Neural progenitor cell (in vitro differentiated cells): ENCODE results near the gene EIF2B4. TPM values are rescaled to one million over a fixed set of nuclear protein-coding genes. Genes with fewer than 3 reads are reported as not detected.

ENCODE experiments used
- DNase-seq: peaks from one replicate; pipeline ENCODE4 v3.0.0-alpha.2; 2016; ENCODE audit warnings: low spot score
- H2AFZ ChIP-seq: fragments of 200-600 bp; sonication (generic); replicated peaks from 2 replicates; pipeline ENCODE4 v1.6.1; 2016; ENCODE audit warnings: antibody characterized with exemption
- H3F3A ChIP-seq: fragments of 200-600 bp; sonication (generic); 2 replicates; pipeline ENCODE4 v1.6.1; 2016; ENCODE audit warnings: antibody characterized with exemption, low read depth
- H3K27ac ChIP-seq: fragments of 200-600 bp; sonication (generic); 2 replicates; pipeline ENCODE4 v1.5.1; 2016; ENCODE audit warnings: mild to moderate bottlenecking
- H3K27me3 ChIP-seq: fragments of 200-600 bp; sonication (generic); 2 replicates; pipeline ENCODE4 v1.6.1; 2016; ENCODE audit warnings: mild to moderate bottlenecking, moderate library complexity
- H3K36me3 ChIP-seq: fragments of 200-600 bp; sonication (generic); 2 replicates; pipeline ENCODE4 v1.5.1; 2016
- H3K4me1 ChIP-seq: fragments of 200-600 bp; sonication (generic); 2 replicates; pipeline ENCODE4 v1.6.1; 2016; ENCODE audit warnings: mixed run types
- H3K4me2 ChIP-seq: fragments of 200-600 bp; sonication (generic); 2 replicates; pipeline ENCODE4 v1.6.1; 2016
- H3K4me3 ChIP-seq: fragments of 200-600 bp; sonication (generic); 2 replicates; pipeline ENCODE4 v1.5.1; 2016
- H3K79me2 ChIP-seq: fragments of 200-600 bp; sonication (generic); 2 replicates; pipeline ENCODE4 v1.6.1; 2016; ENCODE audit warnings: low read depth
- H3K9ac ChIP-seq: fragments of 200-600 bp; sonication (generic); 2 replicates; pipeline ENCODE4 v1.6.1; 2016
- H3K9me3 ChIP-seq: fragments of 200-600 bp; sonication (generic); 2 replicates; pipeline ENCODE4 v1.5.1; 2016; ENCODE audit warnings: low read depth
- H4K20me1 ChIP-seq: fragments of 200-600 bp; sonication (generic); 2 replicates; pipeline ENCODE4 v1.6.1; 2016; ENCODE audit warnings: low read depth
- H3K27ac Mint-ChIP-seq: 3 replicates; pipeline ENCODE4 v1.8.0; 2021; ENCODE audit warnings: mixed read lengths
- H3K27me3 Mint-ChIP-seq: 2 replicates; pipeline ENCODE4 v1.8.0; 2022; ENCODE audit warnings: low read depth, mild to moderate bottlenecking, inconsistent platforms, moderate library complexity, mixed read lengths; ENCODE audit not compliant: insufficient read depth
- H3K36me3 Mint-ChIP-seq: 3 replicates; pipeline ENCODE4 v1.8.0; 2021; ENCODE audit warnings: mixed read lengths
- H3K4me1 Mint-ChIP-seq: 3 replicates; pipeline ENCODE4 v1.8.0; 2021; ENCODE audit warnings: mixed read lengths
- H3K4me3 Mint-ChIP-seq: 3 replicates; pipeline ENCODE4 v1.8.0; 2021; ENCODE audit warnings: mild to moderate bottlenecking, moderate library complexity, mixed read lengths
- H3K9me3 Mint-ChIP-seq: 3 replicates; pipeline ENCODE4 v1.8.0; 2020; ENCODE audit warnings: mixed read lengths
- EZH2 ChIP-seq: fragments of 200-600 bp; sonication (generic); IDR thresholded peaks from 2 replicates; pipeline ENCODE4 v1.6.1; 2017; ENCODE audit warnings: antibody characterized with exemption, mild to moderate bottlenecking, moderate library complexity
- EZH2phosphoT487 ChIP-seq: fragments of 200-600 bp; sonication (generic); IDR thresholded peaks from 2 replicates; pipeline ENCODE4 v1.6.1; 2017; ENCODE audit warnings: antibody characterized with exemption
- total RNA-seq: library from RNA; depleted of rRNA; stranded (reverse); fragments of >200 nt; gene quantifications from 2 replicates; pipeline ENCODE4 v1.2.3, GENCODE V29; 2015; ENCODE audit warnings: low replicate concordance
- TF ChIP-seq, protein P1 (sequence below): fragments of 200-600 bp; sonication (generic); IDR thresholded peaks from 2 replicates; pipeline ENCODE4 v1.5.1; 2017; ENCODE audit warnings: antibody characterized with exemption, mild to moderate bottlenecking

The EIF2B4 gene
- total RNA-seq, result 25.5 and 38.2 TPM in 2 replicates

GRCh38 chr2:27370026-27370815 lies at the start of gene EIF2B4, which contains the start of gene SNX17:
Gene EIF2B4 (minus strand): TSS chr2:27370338. CDS start chr2:27370314, 24 bp downstream.
Gene SNX17 (plus strand): TSS chr2:27370616. CDS start chr2:27370744, 128 bp downstream.
- Mint-ChIP-seq H3K36me3 (peaks cover 32% of the 10 kb centered on the region), H3K9me3 (no peaks in the 10 kb centered on the region), H3K4me1 (peaks cover 19% of the 10 kb centered on the region), H3K4me3 (peak within 1 kb of the TSS; percentile 99), H3K27me3 (peaks cover 6% of the 10 kb centered on the region), H3K27ac (peak within 1 kb of the TSS; percentile 96)
- DNase-seq, result peak; percentile 99
- Histone ChIP-seq H3K27ac (no peak within 1 kb of the TSS), H3K27me3 (no peaks in the 10 kb centered on the region), H3K9ac (peak within 1 kb of the TSS; percentile 95), H3K79me2 (peaks cover 48% of the 10 kb centered on the region), H3F3A (peaks cover 12% of the 10 kb centered on the region), H2AFZ (peak within 1 kb of the TSS; percentile 75), H3K4me3 (peak within 1 kb of the TSS; percentile 84), H4K20me1 (peaks cover 23% of the 10 kb centered on the region), H3K4me2 (peak within 1 kb of the TSS; percentile 97), H3K4me1 (peaks cover 11% of the 10 kb centered on the region), H3K36me3 (peaks cover 4% of the 10 kb centered on the region), H3K9me3 (no peaks in the 10 kb centered on the region)
- no peak for TF ChIP-seq EZH2
- TF ChIP-seq, protein P1, sequence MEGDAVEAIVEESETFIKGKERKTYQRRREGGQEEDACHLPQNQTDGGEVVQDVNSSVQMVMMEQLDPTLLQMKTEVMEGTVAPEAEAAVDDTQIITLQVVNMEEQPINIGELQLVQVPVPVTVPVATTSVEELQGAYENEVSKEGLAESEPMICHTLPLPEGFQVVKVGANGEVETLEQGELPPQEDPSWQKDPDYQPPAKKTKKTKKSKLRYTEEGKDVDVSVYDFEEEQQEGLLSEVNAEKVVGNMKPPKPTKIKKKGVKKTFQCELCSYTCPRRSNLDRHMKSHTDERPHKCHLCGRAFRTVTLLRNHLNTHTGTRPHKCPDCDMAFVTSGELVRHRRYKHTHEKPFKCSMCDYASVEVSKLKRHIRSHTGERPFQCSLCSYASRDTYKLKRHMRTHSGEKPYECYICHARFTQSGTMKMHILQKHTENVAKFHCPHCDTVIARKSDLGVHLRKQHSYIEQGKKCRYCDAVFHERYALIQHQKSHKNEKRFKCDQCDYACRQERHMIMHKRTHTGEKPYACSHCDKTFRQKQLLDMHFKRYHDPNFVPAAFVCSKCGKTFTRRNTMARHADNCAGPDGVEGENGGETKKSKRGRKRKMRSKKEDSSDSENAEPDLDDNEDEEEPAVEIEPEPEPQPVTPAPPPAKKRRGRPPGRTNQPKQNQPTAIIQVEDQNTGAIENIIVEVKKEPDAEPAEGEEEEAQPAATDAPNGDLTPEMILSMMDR, result peak; percentile 75

GRCh38 chr2:27416151-27416550 lies 46.0 kb upstream of the EIF2B4 start:
- no peaks in the 10 kb centered on the region for H3K36me3 Mint-ChIP-seq
- TF ChIP-seq, protein P1, result no peak
- TF ChIP-seq EZH2 (no peak), EZH2phosphoT487 (no peak)
- H3K27ac Mint-ChIP-seq, result no peak overlapping the region
- H3K9me3 Mint-ChIP-seq, result peaks cover 2% of the 10 kb centered on the region
- no peak overlapping the region for H3K27ac ChIP-seq
- no peak overlapping the region for H3K4me3 ChIP-seq
- H2AFZ ChIP-seq, result no peak overlapping the region
- no peak for DNase-seq
- no peak overlapping the region for H3K4me3 Mint-ChIP-seq
- no peaks in the 10 kb centered on the region for H4K20me1 ChIP-seq
- no peaks in the 10 kb centered on the region for H3K79me2 ChIP-seq
- peaks cover 5% of the 10 kb centered on the region for H3K27me3 Mint-ChIP-seq
- no peaks in the 10 kb centered on the region for H3K4me1 Mint-ChIP-seq
- no peak overlapping the region for H3K4me2 ChIP-seq
- no peaks in the 10 kb centered on the region for H3K36me3 ChIP-seq
- H3K9ac ChIP-seq, result no peak overlapping the region
- no peaks in the 10 kb centered on the region for H3F3A ChIP-seq
- H3K27me3 ChIP-seq, result no peaks in the 10 kb centered on the region
- H3K9me3 ChIP-seq, result no peaks in the 10 kb centered on the region
- H3K4me1 ChIP-seq, result no peaks in the 10 kb centered on the region

DNA sequence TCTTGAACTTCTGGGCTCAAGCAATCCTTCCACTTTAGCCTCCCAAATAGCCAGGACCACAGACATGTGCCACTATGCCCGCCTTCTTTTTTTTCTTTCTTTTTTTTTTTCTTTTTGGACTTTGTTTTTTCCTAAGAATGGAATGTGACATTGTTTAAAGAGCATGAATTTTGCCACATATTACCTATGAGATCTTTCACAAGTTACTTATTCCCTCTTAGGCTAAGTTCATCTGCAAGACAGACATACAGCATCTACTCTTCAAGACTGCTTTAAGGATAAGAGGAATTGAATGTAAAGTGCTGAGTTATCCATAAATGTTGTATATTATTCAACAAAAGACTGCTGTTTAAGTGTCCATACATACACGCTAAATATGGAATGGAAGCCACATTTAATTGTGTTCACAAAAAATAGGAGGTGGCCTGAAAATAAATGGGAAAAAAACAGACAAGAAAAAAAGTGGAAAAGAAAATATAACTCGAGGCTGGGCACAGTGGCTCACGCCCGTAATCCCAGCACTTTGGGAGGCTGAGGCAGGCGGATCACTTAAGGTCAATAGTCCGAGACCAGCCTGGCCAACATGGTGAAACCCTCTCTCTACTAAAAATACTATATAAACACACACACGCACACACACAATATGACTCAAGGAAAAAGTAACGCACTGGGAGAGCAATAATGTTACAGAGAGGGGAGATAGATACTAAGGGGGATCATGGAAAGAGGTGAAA lies 42.4 kb upstream of the EIF2B4 start:
- H3K27me3 ChIP-seq, result no peaks in the 10 kb centered on the region
- no peak overlapping the region for H3K4me3 Mint-ChIP-seq
- H3K4me3 ChIP-seq, result no peak overlapping the region
- no peak overlapping the region for H3K9ac ChIP-seq
- H3F3A ChIP-seq, result peaks cover 20% of the 10 kb centered on the region
- H3K27me3 Mint-ChIP-seq, result no peaks in the 10 kb centered on the region
- DNase-seq, result no peak
- peaks cover 16% of the 10 kb centered on the region for H4K20me1 ChIP-seq
- H3K4me1 ChIP-seq, result peaks cover 4% of the 10 kb centered on the region
- H3K36me3 Mint-ChIP-seq, result no peaks in the 10 kb centered on the region
- no peak overlapping the region for H3K27ac Mint-ChIP-seq
- no peaks in the 10 kb centered on the region for H3K36me3 ChIP-seq
- no peak overlapping the region for H3K27ac ChIP-seq
- H3K9me3 Mint-ChIP-seq, result peaks cover 7% of the 10 kb centered on the region
- H3K79me2 ChIP-seq, result peaks cover 18% of the 10 kb centered on the region
- no peak overlapping the region for H2AFZ ChIP-seq
- H3K4me2 ChIP-seq, result no peak overlapping the region
- peaks cover 12% of the 10 kb centered on the region for H3K4me1 Mint-ChIP-seq
- no peaks in the 10 kb centered on the region for H3K9me3 ChIP-seq
- TF ChIP-seq EZH2phosphoT487 (no peak), EZH2 (no peak)
- TF ChIP-seq, protein P1, result no peak
